Measurements from ENCODE around the gene WIZ.
"Not testable (repeated sequence)": the region's sequence is repeated elsewhere in the genome, so short reads cannot be mapped to it uniquely, and the experiment has no call there.

Gene WIZ

GRCh38 chr19:15396436-15396835, 53.3 kb downstream of the WIZ start:
- no peak overlapping the region for H3K4me2 ChIP-seq (ENCODE audit: low read length)
- no peak overlapping the region for H3K4me3 ChIP-seq (ENCODE audit: low read length)
- H4K20me1 ChIP-seq (ENCODE audit: control insufficient read depth, insufficient read depth, low read depth, low read length): no peaks in the 10 kb centered on the region
- peaks cover 13% of the 10 kb centered on the region for H3K79me2 ChIP-seq (ENCODE audit: control insufficient read depth, low read length)
- 0 out of 2 replicates have a peak, but pooled peaks cover 3% of the 10 kb centered on the region for H3F3A ChIP-seq (ENCODE audit: control insufficient read depth, insufficient read depth)
- H3K27me3 ChIP-seq (ENCODE audit: control insufficient read depth, low read length): no peaks in the 10 kb centered on the region
- H3K4me1 ChIP-seq (ENCODE audit: control insufficient read depth, low read length): no peaks in the 10 kb centered on the region
- TF ChIP-seq CTCF (IDR thresholded peaks at IDR 0.05; ENCODE audit: low read depth, low read length, poor library complexity, severe bottlenecking) (no peak), EZH2phosphoT487 (IDR thresholded peaks at IDR 0.05; ENCODE audit: borderline replicate concordance, low read length) (no peak)
- no peaks in the 10 kb centered on the region for H3K9me3 ChIP-seq (ENCODE audit: control insufficient read depth, insufficient read depth, low read length)
- peaks cover 85% of the 10 kb centered on the region for H3K36me3 ChIP-seq (ENCODE audit: control insufficient read depth, low read length)
- no peaks in the 10 kb centered on the region for H3K9me2 ChIP-seq (replicated peaks; ENCODE audit: control insufficient read depth, low read length)
- no peak overlapping the region for H3K27ac ChIP-seq (ENCODE audit: low read depth, low read length)

DNA sequence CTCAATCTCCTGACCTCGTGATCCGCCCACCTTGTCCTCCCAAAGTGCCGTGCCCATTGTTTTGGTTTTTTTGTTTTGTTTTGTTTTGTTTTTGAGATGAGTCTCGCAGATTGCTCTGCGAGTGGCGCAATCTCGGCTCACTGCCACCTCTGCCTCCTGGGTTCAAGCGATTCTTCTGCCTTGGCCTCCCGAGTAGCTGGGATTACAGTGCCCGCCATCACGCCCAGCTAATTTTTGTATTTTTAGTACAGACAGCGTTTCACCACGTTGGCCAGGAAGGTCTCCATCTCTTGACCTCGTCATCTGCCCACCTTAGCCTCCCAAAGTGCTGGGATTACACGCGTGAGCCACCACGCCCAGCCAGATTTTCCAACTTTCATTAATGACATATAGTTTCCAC, 54.5 kb downstream of the WIZ start:
- H3K4me2 ChIP-seq (ENCODE audit: low read length); H3F3A ChIP-seq (ENCODE audit: control insufficient read depth, insufficient read depth); H3K4me3 ChIP-seq (ENCODE audit: low read length); H3K9me3 ChIP-seq (ENCODE audit: control insufficient read depth, insufficient read depth, low read length); H3K27ac ChIP-seq (ENCODE audit: low read depth, low read length); H3K27me3 ChIP-seq (ENCODE audit: control insufficient read depth, low read length); H3K9me2 ChIP-seq (replicated peaks; ENCODE audit: control insufficient read depth, low read length); H4K20me1 ChIP-seq (ENCODE audit: control insufficient read depth, insufficient read depth, low read depth, low read length); H3K4me1 ChIP-seq (ENCODE audit: control insufficient read depth, low read length): not testable (repeated sequence)
- H3K79me2 ChIP-seq (ENCODE audit: control insufficient read depth, low read length): peaks cover 20% of the 10 kb centered on the region
- H3K36me3 ChIP-seq (ENCODE audit: control insufficient read depth, low read length): peaks cover 81% of the 10 kb centered on the region

DNA sequence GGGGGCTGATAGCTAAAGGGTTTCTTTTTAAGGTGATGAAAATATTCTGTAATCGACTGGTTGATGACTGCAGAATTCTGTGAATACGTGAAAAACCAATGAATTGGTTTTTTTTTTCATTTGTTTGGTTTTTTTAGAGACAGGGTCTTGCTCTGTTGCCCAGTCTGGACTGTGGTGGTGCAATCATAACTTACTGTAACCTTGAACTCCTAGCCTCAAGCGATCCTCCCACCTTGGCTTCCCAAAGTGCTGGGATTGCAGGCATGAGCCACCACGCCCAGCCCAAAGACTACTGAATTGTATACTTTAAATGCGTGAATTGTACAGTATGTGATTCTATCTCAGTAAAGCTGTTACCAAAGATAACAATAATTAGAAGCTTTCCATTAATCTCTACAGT, 55.3 kb downstream of the WIZ start:
- H3K36me3 ChIP-seq (ENCODE audit: control insufficient read depth, low read length): peaks cover 75% of the 10 kb centered on the region

DNA sequence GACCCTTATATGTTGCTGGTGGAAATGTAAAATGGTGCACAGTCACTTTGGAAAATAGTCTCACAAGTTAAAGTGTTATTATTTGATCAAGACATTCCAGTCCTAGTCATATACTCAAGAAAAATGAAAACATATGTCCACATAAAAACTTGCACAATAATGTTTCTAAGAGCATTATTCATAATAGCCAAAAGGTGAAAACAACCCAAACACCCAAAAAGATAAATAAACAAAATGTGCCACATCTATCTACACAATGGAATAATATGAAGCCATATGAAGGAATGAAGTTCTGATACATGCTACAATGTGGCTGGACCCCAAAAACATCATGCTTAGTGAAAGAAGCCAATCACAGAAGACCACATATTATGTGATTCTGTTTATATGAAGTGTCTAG, 55.8 kb downstream of the WIZ start:
- Histone ChIP-seq H3K4me3 (ENCODE audit: low read length) (no peak overlapping the region), H3K9me2 (replicated peaks; ENCODE audit: control insufficient read depth, low read length) (no peaks in the 10 kb centered on the region), H4K20me1 (ENCODE audit: control insufficient read depth, insufficient read depth, low read depth, low read length) (no peaks in the 10 kb centered on the region), H3K4me2 (ENCODE audit: low read length) (no peak overlapping the region), H3F3A (ENCODE audit: control insufficient read depth, insufficient read depth) (0 out of 2 replicates have a peak, but pooled peaks cover 3% of the 10 kb centered on the region), H3K9me3 (ENCODE audit: control insufficient read depth, insufficient read depth, low read length) (no peaks in the 10 kb centered on the region), H3K79me2 (ENCODE audit: control insufficient read depth, low read length) (peaks cover 32% of the 10 kb centered on the region), H3K27me3 (ENCODE audit: control insufficient read depth, low read length) (no peaks in the 10 kb centered on the region), H3K27ac (ENCODE audit: low read depth, low read length) (no peak overlapping the region), H3K36me3 (ENCODE audit: control insufficient read depth, low read length) (peaks cover 70% of the 10 kb centered on the region), H3K4me1 (ENCODE audit: control insufficient read depth, low read length) (no peaks in the 10 kb centered on the region)
- TF ChIP-seq EZH2phosphoT487 (IDR thresholded peaks at IDR 0.05; ENCODE audit: borderline replicate concordance, low read length) (no peak), CTCF (IDR thresholded peaks at IDR 0.05; ENCODE audit: low read depth, low read length, poor library complexity, severe bottlenecking) (no peak)

More for the DNA sequence above, 55.3 kb downstream of the WIZ start:
- H3K27ac ChIP-seq (ENCODE audit: low read depth, low read length): no peak overlapping the region
- no peak for TF ChIP-seq CTCF (IDR thresholded peaks at IDR 0.05; ENCODE audit: low read depth, low read length, poor library complexity, severe bottlenecking)
- no peak for TF ChIP-seq EZH2phosphoT487 (IDR thresholded peaks at IDR 0.05; ENCODE audit: borderline replicate concordance, low read length)
- H3F3A ChIP-seq (ENCODE audit: control insufficient read depth, insufficient read depth): 0 out of 2 replicates have a peak, but pooled peaks cover 3% of the 10 kb centered on the region
- no peaks in the 10 kb centered on the region for H4K20me1 ChIP-seq (ENCODE audit: control insufficient read depth, insufficient read depth, low read depth, low read length)
- no peak overlapping the region for H3K4me2 ChIP-seq (ENCODE audit: low read length)
- H3K4me3 ChIP-seq (ENCODE audit: low read length): no peak overlapping the region
- H3K4me1 ChIP-seq (ENCODE audit: control insufficient read depth, low read length): no peaks in the 10 kb centered on the region
- no peaks in the 10 kb centered on the region for H3K9me3 ChIP-seq (ENCODE audit: control insufficient read depth, insufficient read depth, low read length)
- no peaks in the 10 kb centered on the region for H3K9me2 ChIP-seq (replicated peaks; ENCODE audit: control insufficient read depth, low read length)
- H3K27me3 ChIP-seq (ENCODE audit: control insufficient read depth, low read length): no peaks in the 10 kb centered on the region
- H3K79me2 ChIP-seq (ENCODE audit: control insufficient read depth, low read length): peaks cover 28% of the 10 kb centered on the region

Data from DOHH2 (cell line).